PFSK-1 (cell line): ENCODE measurements around the gene NAT16. TPM values are rescaled to one million over a fixed set of nuclear protein-coding genes. Genes with fewer than 3 reads are reported as not detected.

Experiments used
- FOXP2 ChIP-seq: optimal IDR thresholded peaks from 2 replicates; pipeline ENCODE3; 2011; ENCODE audit warnings: borderline replicate concordance, control low read depth, inconsistent platforms; ENCODE audit not compliant: insufficient read depth; ENCODE audit errors: extremely low read length, extremely low read depth
- POLR2AphosphoS5 ChIP-seq: IDR thresholded peaks from 2 replicates; pipeline ENCODE4 v1.6.1; 2012; ENCODE audit warnings: low read depth, mild to moderate bottlenecking, control low read depth, low read length, moderate library complexity
- SIN3A ChIP-seq: IDR thresholded peaks from 2 replicates; pipeline ENCODE4 v1.6.1; 2012; ENCODE audit warnings: mild to moderate bottlenecking, low read length, moderate library complexity, borderline replicate concordance; ENCODE audit not compliant: insufficient read depth
- TAF1 ChIP-seq: IDR thresholded peaks from 2 replicates; pipeline ENCODE4 v1.6.1; 2012; ENCODE audit warnings: low read length, control low read depth, borderline replicate concordance; ENCODE audit not compliant: insufficient read depth
- polyA plus RNA-seq: library from polyadenylated mRNA; unstranded; fragments of >200 nt; gene quantifications from one replicate; pipeline ENCODE4 v1.2.1, GENCODE V29; 2012; ENCODE audit warnings: low read depth, missing spikeins; ENCODE audit not compliant: insufficient read length
- TF ChIP-seq, protein P1 (sequence below), 2 experiments: IDR thresholded peaks; 2 replicates each; pipeline versions ENCODE4 v1.6.1 to v1.8.0; 2011 to 2012; ENCODE audit warnings: low read depth in 2 of 2, low read length in 2 of 2, control low read depth in 1 of 2, inconsistent platforms in 1 of 2, mild to moderate bottlenecking in 1 of 2, moderate library complexity in 1 of 2; ENCODE audit not compliant: insufficient read depth in 1 of 2

NAT16 gene
- 0.26 TPM for polyA plus RNA-seq

GRCh38 chr7:101180130-101180755, at the start of gene NAT16:
TSS of gene NAT16 (minus strand) at chr7:101180293. CDS start at chr7:101174807, 5,486 bp downstream.
- TF ChIP-seq TAF1 (no peak), SIN3A (no peak), FOXP2 (no peak), POLR2AphosphoS5 (no peak)
- TF ChIP-seq, protein P1, sequence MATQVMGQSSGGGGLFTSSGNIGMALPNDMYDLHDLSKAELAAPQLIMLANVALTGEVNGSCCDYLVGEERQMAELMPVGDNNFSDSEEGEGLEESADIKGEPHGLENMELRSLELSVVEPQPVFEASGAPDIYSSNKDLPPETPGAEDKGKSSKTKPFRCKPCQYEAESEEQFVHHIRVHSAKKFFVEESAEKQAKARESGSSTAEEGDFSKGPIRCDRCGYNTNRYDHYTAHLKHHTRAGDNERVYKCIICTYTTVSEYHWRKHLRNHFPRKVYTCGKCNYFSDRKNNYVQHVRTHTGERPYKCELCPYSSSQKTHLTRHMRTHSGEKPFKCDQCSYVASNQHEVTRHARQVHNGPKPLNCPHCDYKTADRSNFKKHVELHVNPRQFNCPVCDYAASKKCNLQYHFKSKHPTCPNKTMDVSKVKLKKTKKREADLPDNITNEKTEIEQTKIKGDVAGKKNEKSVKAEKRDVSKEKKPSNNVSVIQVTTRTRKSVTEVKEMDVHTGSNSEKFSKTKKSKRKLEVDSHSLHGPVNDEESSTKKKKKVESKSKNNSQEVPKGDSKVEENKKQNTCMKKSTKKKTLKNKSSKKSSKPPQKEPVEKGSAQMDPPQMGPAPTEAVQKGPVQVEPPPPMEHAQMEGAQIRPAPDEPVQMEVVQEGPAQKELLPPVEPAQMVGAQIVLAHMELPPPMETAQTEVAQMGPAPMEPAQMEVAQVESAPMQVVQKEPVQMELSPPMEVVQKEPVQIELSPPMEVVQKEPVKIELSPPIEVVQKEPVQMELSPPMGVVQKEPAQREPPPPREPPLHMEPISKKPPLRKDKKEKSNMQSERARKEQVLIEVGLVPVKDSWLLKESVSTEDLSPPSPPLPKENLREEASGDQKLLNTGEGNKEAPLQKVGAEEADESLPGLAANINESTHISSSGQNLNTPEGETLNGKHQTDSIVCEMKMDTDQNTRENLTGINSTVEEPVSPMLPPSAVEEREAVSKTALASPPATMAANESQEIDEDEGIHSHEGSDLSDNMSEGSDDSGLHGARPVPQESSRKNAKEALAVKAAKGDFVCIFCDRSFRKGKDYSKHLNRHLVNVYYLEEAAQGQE (IDR thresholded peaks at IDR 0.05; ENCODE audit: insufficient read depth in 1 of 2, low read depth in 2 of 2, low read length in 2 of 2), result no peak

DNA sequence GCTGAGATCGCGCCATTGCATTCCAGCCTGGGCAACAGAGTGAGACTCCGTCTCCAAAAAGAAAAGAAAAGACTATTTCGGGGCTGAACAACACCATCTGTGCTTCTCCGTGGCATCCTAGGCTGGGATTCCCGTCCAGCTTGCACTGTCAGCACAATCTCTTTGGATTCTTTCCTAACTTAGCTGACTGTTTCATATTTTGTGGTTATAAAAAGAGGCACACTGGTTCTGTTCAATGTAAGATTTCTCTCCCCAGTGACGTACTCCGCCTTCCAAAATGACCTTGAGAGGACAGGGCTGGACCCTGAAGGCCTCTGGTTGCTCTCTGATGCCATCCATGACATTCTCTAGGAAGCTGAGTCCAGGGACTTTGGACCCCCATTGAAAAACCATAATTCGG, 46.6 kb upstream of the NAT16 start:
- TF ChIP-seq, protein P1 (IDR thresholded peaks at IDR 0.05; ENCODE audit: insufficient read depth in 1 of 2, low read depth in 2 of 2, low read length in 2 of 2), result no peak
- TF ChIP-seq FOXP2 (no peak), POLR2AphosphoS5 (no peak), SIN3A (no peak), TAF1 (no peak)

DNA sequence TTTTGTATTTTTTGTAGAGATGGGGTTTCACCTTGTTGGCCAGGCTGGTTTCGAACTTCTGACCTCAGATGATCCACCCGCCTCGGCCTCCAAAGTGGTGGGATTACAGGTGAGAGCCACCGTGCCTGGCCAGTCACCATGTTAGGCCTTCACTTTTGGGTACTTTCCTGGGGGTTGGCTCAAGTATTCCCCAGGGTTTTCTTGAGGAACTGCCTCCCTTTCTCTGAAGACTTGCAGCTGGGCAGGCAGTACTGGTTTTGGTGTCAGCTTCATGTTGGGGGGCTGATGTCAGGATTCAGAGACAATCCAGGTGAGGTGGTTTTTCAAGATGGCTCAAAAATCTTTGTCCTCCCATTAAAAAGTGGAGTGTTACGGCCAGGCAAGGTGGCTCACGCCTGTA, 45.6 kb upstream of the NAT16 start:
- TF ChIP-seq POLR2AphosphoS5 (no peak), SIN3A (no peak), TAF1 (no peak)

DNA sequence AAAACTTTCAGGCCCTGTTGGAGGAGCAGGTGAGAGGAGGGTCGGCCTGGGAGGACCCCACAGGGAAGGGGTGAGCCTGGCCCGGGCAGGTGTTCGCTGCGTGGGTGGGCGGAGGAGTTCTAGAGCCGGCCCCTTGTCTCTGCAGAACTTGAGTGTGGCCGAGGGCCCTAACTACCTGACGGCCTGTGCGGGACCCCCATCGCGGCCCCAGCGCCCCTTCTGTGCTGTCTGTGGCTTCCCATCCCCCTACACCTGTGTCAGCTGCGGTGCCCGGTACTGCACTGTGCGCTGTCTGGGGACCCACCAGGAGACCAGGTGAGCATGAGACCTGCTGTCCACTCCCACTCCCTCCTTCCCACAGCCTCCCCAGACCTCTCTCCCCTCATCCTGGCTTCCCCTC, 43.4 kb upstream of the NAT16 start:
- no peak for TF ChIP-seq POLR2AphosphoS5
- TF ChIP-seq SIN3A, result no peak
- TF ChIP-seq, protein P1 (IDR thresholded peaks at IDR 0.05; ENCODE audit: insufficient read depth in 1 of 2, low read depth in 2 of 2, low read length in 2 of 2), result no peak
- TF ChIP-seq FOXP2, result no peak
- TF ChIP-seq TAF1, result no peak

DNA sequence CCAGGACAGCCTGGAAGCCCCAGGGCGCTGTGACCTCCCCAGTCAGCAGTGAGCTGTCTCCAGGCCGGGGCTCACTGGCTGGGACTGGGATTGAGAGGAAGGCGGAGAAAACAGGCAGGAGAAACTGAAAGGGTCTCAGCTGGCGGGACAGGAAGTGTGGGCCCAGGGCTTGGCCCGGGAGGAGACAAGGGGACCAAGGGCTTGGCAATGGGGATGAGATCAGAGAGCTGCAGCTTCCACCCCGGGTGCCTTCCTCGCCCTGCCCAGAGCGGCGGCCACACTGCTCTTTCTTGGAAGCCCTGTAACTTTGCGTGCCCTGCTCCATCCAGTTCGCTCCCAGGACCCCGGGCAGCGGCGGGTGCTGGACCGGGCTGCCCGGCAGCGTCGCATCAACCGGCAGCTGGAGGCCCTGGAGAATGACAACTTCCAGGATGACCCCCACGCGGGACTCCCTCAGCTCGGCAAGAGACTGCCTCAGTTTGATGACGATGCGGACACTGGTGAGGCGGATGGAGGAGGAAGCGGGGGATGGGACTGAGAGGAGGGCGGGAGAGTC, 42.3 kb upstream of the NAT16 start:
- TF ChIP-seq FOXP2 (no peak), POLR2AphosphoS5 (no peak), SIN3A (no peak), TAF1 (no peak)
- TF ChIP-seq, protein P1 (IDR thresholded peaks at IDR 0.05; ENCODE audit: insufficient read depth in 1 of 2, low read depth in 2 of 2, low read length in 2 of 2), result no peak
